GM12864 (cell line): ENCODE data around the gene CPO.

Experiments
- DNase-seq: peaks from one replicate; pipeline ENCODE4 v3.0.0-alpha.2; 2011; ENCODE audit warnings: low read depth
- H3K4me3 ChIP-seq: 2 replicates; pipeline ENCODE4 v1.5.1; 2011; ENCODE audit warnings: mild to moderate bottlenecking, low read depth, low read length, control low read depth
- TF ChIP-seq, protein P1 (sequence below): IDR thresholded peaks from 2 replicates; pipeline ENCODE4 v1.5.1; 2011; ENCODE audit warnings: low read depth, mild to moderate bottlenecking, moderate library complexity, low read length, control low read depth, inconsistent platforms; ENCODE audit errors: missing control alignments

The CPO gene

DNA sequence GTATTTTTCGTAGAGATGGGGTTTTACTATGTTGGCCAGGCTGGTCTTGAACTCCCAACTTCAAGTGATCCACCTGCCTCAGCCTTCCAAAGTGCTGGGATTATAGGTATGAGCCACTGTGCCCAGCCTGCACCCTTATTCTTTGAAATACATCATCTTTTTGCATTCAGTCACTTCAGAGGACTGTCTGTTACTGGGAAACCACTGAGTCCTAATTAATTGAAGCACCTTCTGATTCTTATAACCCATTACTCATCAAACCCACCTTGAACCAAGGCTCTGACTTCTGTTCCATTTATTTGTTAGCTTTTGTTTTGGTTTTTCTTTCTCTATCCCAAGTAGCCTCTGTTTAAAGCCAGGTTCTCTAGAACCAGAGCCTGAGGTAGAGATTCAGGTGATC is 49.6 kb downstream of the CPO start:
- TF ChIP-seq, protein P1, sequence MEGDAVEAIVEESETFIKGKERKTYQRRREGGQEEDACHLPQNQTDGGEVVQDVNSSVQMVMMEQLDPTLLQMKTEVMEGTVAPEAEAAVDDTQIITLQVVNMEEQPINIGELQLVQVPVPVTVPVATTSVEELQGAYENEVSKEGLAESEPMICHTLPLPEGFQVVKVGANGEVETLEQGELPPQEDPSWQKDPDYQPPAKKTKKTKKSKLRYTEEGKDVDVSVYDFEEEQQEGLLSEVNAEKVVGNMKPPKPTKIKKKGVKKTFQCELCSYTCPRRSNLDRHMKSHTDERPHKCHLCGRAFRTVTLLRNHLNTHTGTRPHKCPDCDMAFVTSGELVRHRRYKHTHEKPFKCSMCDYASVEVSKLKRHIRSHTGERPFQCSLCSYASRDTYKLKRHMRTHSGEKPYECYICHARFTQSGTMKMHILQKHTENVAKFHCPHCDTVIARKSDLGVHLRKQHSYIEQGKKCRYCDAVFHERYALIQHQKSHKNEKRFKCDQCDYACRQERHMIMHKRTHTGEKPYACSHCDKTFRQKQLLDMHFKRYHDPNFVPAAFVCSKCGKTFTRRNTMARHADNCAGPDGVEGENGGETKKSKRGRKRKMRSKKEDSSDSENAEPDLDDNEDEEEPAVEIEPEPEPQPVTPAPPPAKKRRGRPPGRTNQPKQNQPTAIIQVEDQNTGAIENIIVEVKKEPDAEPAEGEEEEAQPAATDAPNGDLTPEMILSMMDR = no peak
- no peak for DNase-seq
- H3K4me3 ChIP-seq = no peak overlapping the region

DNA sequence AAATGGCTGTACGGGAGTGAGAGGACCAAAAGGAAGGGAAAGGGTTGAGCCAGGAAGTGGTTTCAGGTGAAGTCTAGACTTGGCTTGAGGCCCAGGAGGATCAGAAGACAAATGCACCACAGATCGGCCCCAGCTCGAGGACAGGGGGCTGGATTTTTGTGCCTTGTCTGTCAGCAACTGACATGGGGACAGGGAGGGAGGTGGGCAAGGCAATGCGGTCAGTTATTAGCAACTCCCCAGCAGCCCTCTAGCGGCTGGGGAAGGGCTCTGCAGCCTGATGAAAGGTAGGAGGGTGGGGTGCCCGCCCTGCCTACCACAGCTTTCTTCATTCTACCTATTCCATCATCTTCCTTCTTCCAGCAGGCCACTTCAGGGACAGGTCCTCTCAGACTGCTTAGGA is 50.0 kb downstream of the CPO start:
- DNase-seq = no peak
- H3K4me3 ChIP-seq = no peak overlapping the region
- TF ChIP-seq, protein P1 = peak; percentile 95

DNA sequence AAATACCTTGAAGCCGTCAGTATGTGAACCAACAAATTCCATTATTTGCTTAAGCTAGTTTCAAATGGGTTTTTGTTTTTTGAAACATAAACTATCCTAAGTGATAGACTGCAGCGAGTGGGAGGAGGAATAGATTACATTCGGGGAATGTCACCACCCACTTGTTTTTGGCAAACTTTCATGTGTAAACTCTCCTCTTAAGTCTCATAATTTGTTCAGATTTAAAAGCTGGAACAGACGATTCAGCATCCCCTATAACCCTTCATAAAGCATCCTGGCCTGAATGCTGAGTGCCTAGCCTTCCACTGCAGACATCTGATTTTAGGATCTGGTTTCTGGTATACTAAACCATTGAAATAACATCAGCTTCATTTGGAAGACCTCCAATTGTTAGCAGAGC is 51.0 kb downstream of the CPO start:
- TF ChIP-seq, protein P1 = no peak
- DNase-seq = no peak
- no peak overlapping the region for H3K4me3 ChIP-seq

DNA sequence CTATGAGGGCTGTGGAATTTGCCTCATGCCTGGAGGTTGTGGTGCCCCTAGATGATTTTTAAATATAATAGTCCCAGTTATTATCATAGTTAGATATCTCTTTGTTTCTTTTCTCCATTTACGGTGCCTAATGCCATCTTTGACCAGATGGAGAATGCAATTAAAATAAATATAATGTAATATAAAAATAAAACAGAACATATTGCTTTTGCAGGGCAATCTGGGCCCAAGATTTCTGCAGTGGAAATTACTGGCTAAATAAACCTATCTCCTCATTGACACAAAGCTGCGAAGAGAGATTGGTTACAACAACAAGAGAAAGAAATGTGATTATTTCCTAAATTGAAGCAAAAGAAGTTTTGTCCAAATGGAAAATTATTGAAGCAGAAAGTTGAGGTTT is 51.8 kb downstream of the CPO start:
- DNase-seq = no peak
- no peak overlapping the region for H3K4me3 ChIP-seq
- TF ChIP-seq, protein P1 = no peak

DNA sequence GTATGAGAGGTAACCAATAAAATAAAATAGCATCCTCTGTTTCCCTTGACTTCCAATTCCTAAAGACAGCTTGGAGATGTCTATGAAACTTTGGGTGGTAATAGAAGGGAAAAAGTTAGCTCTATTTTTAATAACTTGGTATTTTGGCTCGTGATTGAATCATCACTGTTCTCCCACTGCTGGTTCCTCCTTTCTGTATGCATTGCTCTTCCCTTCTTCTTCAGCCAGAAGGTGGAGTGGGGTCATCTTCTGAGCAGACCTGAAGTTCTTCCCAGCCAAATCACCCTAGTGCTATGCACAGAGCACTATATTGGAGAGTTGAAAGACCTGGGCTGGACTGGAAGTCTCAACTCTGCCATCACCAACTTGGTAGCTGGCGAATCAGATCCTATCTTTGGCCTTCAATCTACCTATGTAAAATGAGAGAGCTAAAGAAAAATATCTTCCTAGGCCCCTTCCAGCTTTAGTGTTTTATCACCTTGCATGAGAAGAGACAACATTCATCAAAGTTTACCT is 54.1 kb downstream of the CPO start:
- TF ChIP-seq, protein P1 = no peak
- H3K4me3 ChIP-seq = no peak overlapping the region
- no peak for DNase-seq

DNA sequence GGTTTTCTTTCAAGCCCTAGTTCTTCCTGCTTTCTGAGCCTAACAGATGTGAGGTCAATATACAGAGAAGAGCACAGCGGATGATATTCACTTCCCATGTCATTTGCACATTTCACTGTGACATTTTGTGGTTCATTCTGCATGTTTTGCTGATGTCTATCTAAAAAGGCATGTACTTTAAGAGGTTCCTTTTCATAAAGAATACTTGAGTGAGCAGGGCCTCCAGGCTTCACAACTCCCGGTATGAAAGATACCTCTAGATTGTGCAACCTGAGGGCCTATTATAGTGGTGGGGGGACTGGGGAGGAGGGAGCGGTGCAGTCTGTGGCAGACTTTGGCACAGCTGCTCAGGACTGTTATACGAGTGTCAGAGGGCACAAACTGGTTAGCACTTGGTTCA is 54.6 kb downstream of the CPO start:
- TF ChIP-seq, protein P1 = no peak
- DNase-seq = no peak
- H3K4me3 ChIP-seq = no peak overlapping the region

DNA sequence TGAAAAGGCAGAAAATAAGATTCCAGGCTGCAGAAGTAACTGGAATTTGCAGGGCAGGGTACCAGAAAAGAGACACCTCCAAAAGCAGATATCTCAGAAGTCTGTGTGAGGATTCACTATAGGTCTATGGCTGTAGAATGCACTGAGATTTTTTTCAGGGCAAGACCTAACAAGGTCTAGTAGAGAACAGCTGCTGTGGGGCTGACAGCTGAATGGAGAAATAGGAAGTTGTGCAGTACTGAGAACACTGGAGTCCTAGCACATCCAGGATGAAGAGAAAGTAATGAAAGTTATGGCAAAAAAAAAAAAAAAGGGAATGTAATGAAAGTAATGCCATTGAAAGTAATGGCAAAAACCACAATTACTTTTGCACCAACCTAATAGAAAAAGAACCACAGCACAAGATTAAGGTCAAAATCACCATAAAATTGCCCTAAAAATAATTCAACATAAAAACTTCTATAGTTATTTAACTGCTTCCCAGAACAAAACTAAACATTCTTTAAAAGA is 57.3 kb downstream of the CPO start:
- DNase-seq = no peak
- TF ChIP-seq, protein P1 = no peak
- no peak overlapping the region for H3K4me3 ChIP-seq
